GM10248 (cell line): ENCODE results near the gene SEPTIN5.

Experiments used
- CTCF ChIA-PET: fragments of 300-600 bp; sonication (Branson Sonifier 250); formaldehyde crosslinking; extraction: SDS; loops from one replicate; lab custom pipeline; 2021; ENCODE audit warnings: antibody characterized with exemption; lab: Yijun Ruan, JAX
- POLR2A ChIA-PET: fragments of 350-650 bp; sonication (Branson Sonifier 250); formaldehyde crosslinking; extraction: SDS; loops from one replicate; lab custom pipeline; 2020; ENCODE audit warnings: antibody characterized with exemption; lab: Yijun Ruan, JAX
- DNase-seq: peaks from one replicate; pipeline ENCODE4 v3.0.0; 2012; ENCODE audit errors: extremely low spot score
- CTCF ChIP-seq: IDR thresholded peaks from 2 replicates; pipeline ENCODE4 v1.5.1; 2012; ENCODE audit warnings: mild to moderate bottlenecking, low read depth; ENCODE audit errors: extremely low read depth, missing control alignments, control extremely low read depth

Gene SEPTIN5

GRCh38 chr22:19719488-19720021, 5.3 kb downstream of the SEPTIN5 start:
- POLR2A ChIA-PET = no interaction called here
- no peak for DNase-seq
- TF ChIP-seq CTCF = no peak
- CTCF ChIA-PET = interaction anchor here (1.1 to 3.9 kb wide), 2 partner anchors 11 to 15 kb away, joined by 4 to 20 read pairs; no protein-coding TSS in a partner anchor

GRCh38 chr22:19720150-19720827, 6.0 kb downstream of the SEPTIN5 start:
- DNase-seq = no peak
- TF ChIP-seq CTCF = no peak
- POLR2A ChIA-PET = no interaction called here
- CTCF ChIA-PET = interaction anchor here (1.1 to 3.9 kb wide), 2 partner anchors 10 to 14 kb away, joined by 4 to 20 read pairs; no protein-coding TSS in a partner anchor

GRCh38 chr22:19720999-19721329, 6.7 kb downstream of the SEPTIN5 start:
- no peak for DNase-seq
- ChIA-PET CTCF (interaction anchor here (3.9 kb wide), 1 partner anchor 9 kb away, joined by 20 read pairs; no protein-coding TSS in a partner anchor), POLR2A (no interaction called here)
- TF ChIP-seq CTCF = no peak

- CTCF ChIA-PET = interaction anchor here (0.7 to 3.9 kb wide), 2 partner anchors 9 to 188 kb away, joined by 3 to 20 read pairs; no protein-coding TSS in a partner anchor
- DNase-seq = no peak
- TF ChIP-seq CTCF = no peak
- POLR2A ChIA-PET = no interaction called here
Observed at GRCh38 chr22:19721330-19722177, 7.3 kb downstream of the SEPTIN5 start.

GRCh38 chr22:19722178-19722981, 8.1 kb downstream of the SEPTIN5 start:
- CTCF ChIA-PET = interaction anchor here (0.7 kb wide), 1 partner anchor 188 kb away, joined by 3 read pairs; no protein-coding TSS in a partner anchor
- POLR2A ChIA-PET = no interaction called here
- no peak for DNase-seq
- no peak for TF ChIP-seq CTCF

GRCh38 chr22:19722982-19723231, 8.6 kb downstream of the SEPTIN5 start:
- POLR2A ChIA-PET = no interaction called here
- TF ChIP-seq CTCF = no peak

More at GRCh38 chr22:19722982-19723231, 8.6 kb downstream of the SEPTIN5 start:
- no peak for DNase-seq
- CTCF ChIA-PET = interaction anchor here (1.0 to 1.3 kb wide), 2 partner anchors 50 to 231 kb away, joined by 3 read pairs; no protein-coding TSS in a partner anchor
